ENCODE measurements around the gene GPC5.
"Not testable (repeated sequence)": the region's sequence is repeated elsewhere in the genome, so short reads cannot be mapped to it uniquely, and the experiment has no call there.

The GPC5 gene

GRCh38 chr13:92682832-92683517, 1284.6 kb downstream of the GPC5 start:
- FAIRE-seq, result no peak

- no peak for FAIRE-seq
Measured at GRCh38 chr13:92694047-92694446, 1295.6 kb downstream of the GPC5 start.

- not testable (repeated sequence) for FAIRE-seq
Measured at GRCh38 chr13:92695827-92696226, 1297.4 kb downstream of the GPC5 start.

GRCh38 chr13:92716749-92717148, 1318.3 kb downstream of the GPC5 start:
- no peak for FAIRE-seq

- FAIRE-seq, result no peak
Measured at GRCh38 chr13:92717857-92718256, 1319.4 kb downstream of the GPC5 start.

- no peak for FAIRE-seq
Measured at GRCh38 chr13:92719868-92720267, 1321.4 kb downstream of the GPC5 start.

GRCh38 chr13:92721620-92722019, 1323.2 kb downstream of the GPC5 start:
- FAIRE-seq, result no peak

- FAIRE-seq, result no peak
Measured at GRCh38 chr13:92727118-92727517, 1328.7 kb downstream of the GPC5 start.

GRCh38 chr13:92734068-92734467, 1335.6 kb downstream of the GPC5 start:
- FAIRE-seq, result no peak

GRCh38 chr13:92734545-92734944, 1336.1 kb downstream of the GPC5 start:
- no peak for FAIRE-seq

- FAIRE-seq, result no peak
Measured at GRCh38 chr13:92735909-92736308, 1337.5 kb downstream of the GPC5 start.

- FAIRE-seq, result no peak
Measured at GRCh38 chr13:92739306-92739818, 1340.9 kb downstream of the GPC5 start.

- no peak for FAIRE-seq
Measured at GRCh38 chr13:92743992-92744391, 1345.6 kb downstream of the GPC5 start.

GRCh38 chr13:92745258-92745657, 1346.8 kb downstream of the GPC5 start:
- no peak for FAIRE-seq

- FAIRE-seq, result not testable (repeated sequence)
Measured at GRCh38 chr13:92752705-92753104, 1354.3 kb downstream of the GPC5 start.

- no peak for FAIRE-seq
Measured at GRCh38 chr13:92761710-92762109, 1363.3 kb downstream of the GPC5 start.

- no peak for FAIRE-seq
Measured at GRCh38 chr13:92767468-92767867, 1369.0 kb downstream of the GPC5 start.

GRCh38 chr13:92768602-92769001, 1370.2 kb downstream of the GPC5 start:
- no peak for FAIRE-seq

GRCh38 chr13:92769046-92769445, 1370.6 kb downstream of the GPC5 start:
- no peak for FAIRE-seq

GRCh38 chr13:92775658-92776057, 1377.2 kb downstream of the GPC5 start:
- FAIRE-seq, result no peak

GRCh38 chr13:92781965-92782690, 1383.7 kb downstream of the GPC5 start:
- no peak for FAIRE-seq

GRCh38 chr13:92802776-92803175, 1404.4 kb downstream of the GPC5 start:
- FAIRE-seq, result no peak

GRCh38 chr13:92804346-92804745, 1405.9 kb downstream of the GPC5 start:
- no peak for FAIRE-seq

GRCh38 chr13:92804926-92805325, 1406.5 kb downstream of the GPC5 start:
- no peak for FAIRE-seq
